Right atrium auricular region (tissue), 2 donors: ENCODE data around the gene CPSF3. TPM values are rescaled to one million over a fixed set of nuclear protein-coding genes. Genes with fewer than 3 reads are reported as not detected.

ENCODE experiments used
- DNase-seq: peaks from one replicate; pipeline ENCODE4 v3.0.0-alpha.2; 2019; ENCODE audit warnings: low spot score
- H3K27ac ChIP-seq, 2 donors: fragments of 200-600 bp; sonication (generic); 1 replicate in 1 of 2; 2 replicates in 1 of 2; pipeline ENCODE4 v1.5.1; 2016 to 2019
- H3K27me3 ChIP-seq, 2 donors: fragments of 200-600 bp; sonication (generic); one replicate each; pipeline versions ENCODE4 v1.5.1 to v1.6.0; 2017 to 2019
- H3K36me3 ChIP-seq: fragments of 200-600 bp; sonication (generic); one replicate; pipeline ENCODE4 v1.5.1; 2016
- H3K4me1 ChIP-seq, 2 donors: fragments of 200-600 bp; sonication (generic); one replicate each; pipeline versions ENCODE4 v1.5.1 to v1.6.0; 2017 to 2019
- H3K4me3 ChIP-seq, 2 donors: fragments of 200-600 bp; sonication (generic); 1 replicate in 1 of 2; 2 replicates in 1 of 2; pipeline ENCODE4 v1.5.1; 2017 to 2019; ENCODE audit warnings: mild to moderate bottlenecking in 1 of 2, moderate library complexity in 1 of 2
- H3K9me3 ChIP-seq, 2 donors: fragments of 200-600 bp; sonication (generic); one replicate each; pipeline ENCODE4 v1.5.1; 2019
- CTCF ChIP-seq, 2 donors: fragments of 200-600 bp; sonication (generic); IDR thresholded peaks; one replicate each; pipeline ENCODE4 v1.5.1; 2019; ENCODE audit warnings: antibody characterized with exemption in 2 of 2
- total RNA-seq, 2 donors: library from RNA; depleted of rRNA; stranded (reverse); fragments of >200 nt; gene quantifications; one replicate each; pipeline ENCODE4 v1.1.0, GENCODE V29; 2016

Gene CPSF3
- total RNA-seq, 2 donors from 2014 or later: 13.7 to 13.9 TPM

- Histone ChIP-seq H3K9me3 (no peaks in the 10 kb centered on the region), H3K27me3 (no peaks in the 10 kb centered on the region), H3K4me1 (peaks cover 0 to 33% of the 10 kb centered on the region in 2 donors), H3K27ac (peak overlapping the region; percentile 59 to 75), H3K4me3 (no peak overlapping the region), H3K36me3 (peaks cover 5% of the 10 kb centered on the region)
- no peak for TF ChIP-seq CTCF (IDR thresholded peaks at IDR 0.05)
- DNase-seq: peak; percentile 86
These were observed 44.7 kb upstream of the CPSF3 start for GRCh38 chr2:9378433-9379390.

GRCh38 chr2:9379391-9379755 lies 44.1 kb upstream of the CPSF3 start:
- Histone ChIP-seq H3K36me3 (peaks cover 5% of the 10 kb centered on the region), H3K27ac (peak overlapping the region; percentile 59 to 75), H3K9me3 (no peaks in the 10 kb centered on the region), H3K4me3 (no peak overlapping the region), H3K4me1 (peaks cover 0 to 33% of the 10 kb centered on the region in 2 donors), H3K27me3 (no peaks in the 10 kb centered on the region)
- DNase-seq: no peak
- no peak for TF ChIP-seq CTCF (IDR thresholded peaks at IDR 0.05)

GRCh38 chr2:9380702-9381628 lies 42.5 kb upstream of the CPSF3 start:
- peak overlapping the region; percentile 64 to 81 for H3K27ac ChIP-seq
- no peak overlapping the region for H3K4me3 ChIP-seq
- no peak for TF ChIP-seq CTCF (IDR thresholded peaks at IDR 0.05)
- no peaks in the 10 kb centered on the region for H3K27me3 ChIP-seq
- peaks cover 0 to 33% of the 10 kb centered on the region in 2 donors for H3K4me1 ChIP-seq
- no peaks in the 10 kb centered on the region for H3K9me3 ChIP-seq
- H3K36me3 ChIP-seq: peaks cover 1% of the 10 kb centered on the region
- DNase-seq: peak; percentile 88

- Histone ChIP-seq H3K9me3 (no peaks in the 10 kb centered on the region), H3K36me3 (no peaks in the 10 kb centered on the region), H3K27me3 (no peaks in the 10 kb centered on the region), H3K4me3 (no peak overlapping the region), H3K27ac (no peak overlapping the region), H3K4me1 (peaks cover 0 to 28% of the 10 kb centered on the region in 2 donors)
- DNase-seq: no peak
- TF ChIP-seq CTCF (IDR thresholded peaks at IDR 0.05): no peak
These were observed 40.7 kb upstream of the CPSF3 start for GRCh38 chr2:9382604-9383235.

GRCh38 chr2:9384521-9384920 lies 38.9 kb upstream of the CPSF3 start:
- Histone ChIP-seq H3K4me3 (no peak overlapping the region), H3K9me3 (no peaks in the 10 kb centered on the region), H3K27me3 (no peaks in the 10 kb centered on the region), H3K36me3 (peaks cover 10% of the 10 kb centered on the region), H3K27ac (no peak overlapping the region), H3K4me1 (peaks cover 0 to 14% of the 10 kb centered on the region in 2 donors)
- no peak for TF ChIP-seq CTCF (IDR thresholded peaks at IDR 0.05)
- DNase-seq: no peak
